SK-N-SH (cell line): ENCODE data around the gene SFI1. TPM values are rescaled to one million over a fixed set of nuclear protein-coding genes. Genes with fewer than 3 reads are reported as not detected.

Experiments
- CTCF ChIA-PET: fragments of 300-600, 350-600 bp; formaldehyde crosslinking; extraction: SDS; loops from one replicate; lab custom pipeline; 2021; lab: Yijun Ruan, JAX
- POLR2A ChIA-PET: fragments of 350-600 bp; sonication (Branson Sonifier 250); formaldehyde crosslinking; extraction: SDS; loops from one replicate; lab custom pipeline; 2020; ENCODE audit warnings: antibody characterized with exemption, inconsistent platforms; lab: Yijun Ruan, JAX
- DNase-seq: peaks from one replicate; pipeline ENCODE4 v3.0.0; 2012
- H2AFZ ChIP-seq: fragments of 200-600 bp; sonication (generic); 2 replicates; pipeline ENCODE4 v1.8.1; 2016; ENCODE audit warnings: antibody characterized with exemption, mild to moderate bottlenecking, low read depth
- H3F3A ChIP-seq: fragments of 200-600 bp; sonication (generic); replicated peaks from 2 replicates; pipeline ENCODE3; 2016; ENCODE audit warnings: antibody characterized with exemption, mild to moderate bottlenecking; ENCODE audit not compliant: insufficient read depth
- H3K27ac ChIP-seq, 2 experiments: fragments of 200-500 bp in 1 of 2; fragments of 200-600 bp in 1 of 2; sonication (Bioruptor generic) in 1 of 2; sonication (generic), shearing (Covaris generic) in 1 of 2; 2 replicates each; pipeline versions ENCODE4 v1.5.1 to v1.6.1; 2014 to 2016; ENCODE audit warnings: low read depth in 2 of 2, inconsistent platforms in 1 of 2, low read length in 1 of 2, mild to moderate bottlenecking in 1 of 2, mixed read lengths in 1 of 2
- H3K27me3 ChIP-seq: fragments of 200-600 bp; sonication (generic), shearing (Covaris generic); 2 replicates; pipeline ENCODE4 v1.6.1; 2016; ENCODE audit warnings: mixed run types; ENCODE audit not compliant: insufficient read depth
- H3K36me3 ChIP-seq, 2 experiments: fragments of 200-500 bp in 1 of 2; fragments of 200-600 bp in 1 of 2; sonication (Bioruptor generic) in 1 of 2; sonication (generic) in 1 of 2; replicated peaks in 1 of 2; 2 replicates each; pipeline versions ENCODE3 to v1.5.1; 2014 to 2016; ENCODE audit warnings: low read length in 1 of 2, mild to moderate bottlenecking in 1 of 2; ENCODE audit not compliant: insufficient read depth in 2 of 2, control insufficient read depth in 1 of 2
- H3K4me1 ChIP-seq, 2 experiments: fragments of 200-500 bp in 1 of 2; fragments of 200-600 bp in 1 of 2; sonication (Bioruptor generic) in 1 of 2; sonication (generic), shearing (Covaris generic) in 1 of 2; 2 replicates each; pipeline versions ENCODE4 v1.5.1 to v1.6.1; 2014 to 2016; ENCODE audit warnings: low read depth in 1 of 2, low read length in 1 of 2, mixed run types in 1 of 2; ENCODE audit not compliant: insufficient read depth in 2 of 2, control insufficient read depth in 1 of 2
- H3K4me2 ChIP-seq: fragments of 200-600 bp; sonication (generic), shearing (Covaris generic); 2 replicates; pipeline ENCODE4 v1.6.1; 2017; ENCODE audit warnings: mixed run types
- H3K4me3 ChIP-seq, 2 experiments: fragments of 200-500 bp in 1 of 2; fragments of 200-600 bp in 1 of 2; sonication (Bioruptor generic) in 1 of 2; sonication (generic), shearing (Covaris generic) in 1 of 2; 2 replicates each; pipeline versions ENCODE4 v1.5.1 to v1.8.1; 2014 to 2016; ENCODE audit warnings: low read depth in 2 of 2, inconsistent platforms in 1 of 2, low read length in 1 of 2, mild to moderate bottlenecking in 1 of 2, mixed read lengths in 1 of 2, moderate library complexity in 1 of 2
- H3K79me2 ChIP-seq: fragments of 200-600 bp; sonication (generic); 2 replicates; pipeline ENCODE4 v1.8.1; 2017; ENCODE audit warnings: mild to moderate bottlenecking; ENCODE audit not compliant: insufficient read depth
- H3K9ac ChIP-seq: fragments of 200-600 bp; sonication (generic); 2 replicates; pipeline ENCODE4 v1.6.1; 2017; ENCODE audit warnings: mixed run types
- H3K9me2 ChIP-seq: fragments of 200-600 bp; sonication (generic); 2 replicates; pipeline ENCODE4 v1.6.1; 2017; ENCODE audit warnings: mixed run types
- H3K9me3 ChIP-seq: fragments of 200-600 bp; sonication (generic); 2 replicates; pipeline ENCODE4 v1.6.1; 2017; ENCODE audit warnings: mixed run types, mild to moderate bottlenecking, moderate library complexity
- H4K20me1 ChIP-seq: fragments of 200-600 bp; sonication (generic); 2 replicates; pipeline ENCODE4 v1.6.1; 2017; ENCODE audit warnings: mild to moderate bottlenecking, mixed run types; ENCODE audit not compliant: insufficient read depth
- CTCF ChIP-seq: fragments of 200-600 bp; sonication (generic); IDR thresholded peaks from 2 replicates; pipeline ENCODE4 v1.6.1; 2017; ENCODE audit warnings: antibody characterized with exemption, mild to moderate bottlenecking, moderate library complexity
- FOSL2 ChIP-seq: IDR thresholded peaks from 2 replicates; pipeline ENCODE4 v1.4.0; 2012; ENCODE audit warnings: low read depth, mild to moderate bottlenecking, moderate library complexity, borderline replicate concordance
- FOXJ3 ChIP-seq: sonication (generic); formaldehyde crosslinking; IDR thresholded peaks from 2 replicates; pipeline ENCODE4 v1.5.1; 2020; ENCODE audit warnings: mild to moderate bottlenecking, missing genetic modification reagents
- FOXM1 ChIP-seq: IDR thresholded peaks from 2 replicates; pipeline ENCODE4 v1.4.0; 2012; ENCODE audit warnings: low read depth, mild to moderate bottlenecking
- IRF3 ChIP-seq: fragments of 150-350 bp; IDR thresholded peaks from 2 replicates; pipeline ENCODE4 v1.6.1; 2016; ENCODE audit warnings: mild to moderate bottlenecking, low read depth, low read length
- MAX ChIP-seq: IDR thresholded peaks from 2 replicates; pipeline ENCODE4 v1.4.0; 2012; ENCODE audit warnings: low read depth
- MEF2A ChIP-seq: IDR thresholded peaks from 2 replicates; pipeline ENCODE4 v1.4.0; 2012; ENCODE audit warnings: low read depth, borderline replicate concordance
- MXI1 ChIP-seq: IDR thresholded peaks from 2 replicates; pipeline ENCODE4 v1.6.1; 2012; ENCODE audit warnings: mild to moderate bottlenecking, low read depth, low read length, improper control_type of control experiment
- NRF1 ChIP-seq: IDR thresholded peaks from 2 replicates; pipeline ENCODE4 v1.6.1; 2012; ENCODE audit warnings: low read depth, mild to moderate bottlenecking, low read length
- RXRA ChIP-seq: IDR thresholded peaks from 2 replicates; pipeline ENCODE4 v1.4.0; 2012; ENCODE audit warnings: low read depth, mild to moderate bottlenecking, borderline replicate concordance
- SIN3A ChIP-seq: IDR thresholded peaks from 2 replicates; pipeline ENCODE4 v1.6.1; 2012; ENCODE audit warnings: low read depth, mild to moderate bottlenecking, low read length, moderate library complexity, borderline replicate concordance
- TAF1 ChIP-seq: IDR thresholded peaks from 2 replicates; pipeline ENCODE4 v1.6.1; 2012; ENCODE audit warnings: low read depth, mild to moderate bottlenecking, low read length, moderate library complexity, borderline replicate concordance
- YY1 ChIP-seq: IDR thresholded peaks from 2 replicates; pipeline ENCODE4 v1.4.0; 2012; ENCODE audit warnings: low read depth, mild to moderate bottlenecking
- WGBS: methylation state at CpG from one replicate; pipeline ENCODE4 v1.1.6; 2017; ENCODE audit warnings: low lambda C conversion rate; 5-methylcytosine and 5-hydroxymethylcytosine counted together
- polyA plus RNA-seq, 3 experiments: library from polyadenylated mRNA; depleted of rRNA; stranded (reverse); fragments of >200 nt; gene quantifications; 2 replicates each; pipeline ENCODE4 v1.2.3, GENCODE V29; 2012

SFI1 gene
- polyA plus RNA-seq, 1 of the 3 experiments (the other 2 are of a cell fraction): 24.7 TPM

- H3K27ac ChIP-seq: no peak overlapping the region
- ChIA-PET POLR2A (no interaction called here), CTCF (interaction anchor here (4.3 kb wide), 1 partner anchor 14 kb away, joined by 20 read pairs; no protein-coding TSS in a partner anchor)
- H3K27me3 ChIP-seq: no peaks in the 10 kb centered on the region
- H3K9ac ChIP-seq: no peak overlapping the region
- no peaks in the 10 kb centered on the region for H3K4me1 ChIP-seq
- no peak overlapping the region for H3K4me3 ChIP-seq
- H3K4me2 ChIP-seq: no peak overlapping the region
- peaks cover 4% of the 10 kb centered on the region; the same call in 1 of the 2 replicates for H4K20me1 ChIP-seq
- no peak for DNase-seq
- no peaks in the 10 kb centered on the region for H3K9me2 ChIP-seq
- peaks cover 47 to 48% of the 10 kb centered on the region in 2 experiments for H3K36me3 ChIP-seq
- 90% methylated on average over 2 of the region's 2 CpGs for WGBS
- peaks cover 27% of the 10 kb centered on the region for H3K79me2 ChIP-seq
- H3K9me3 ChIP-seq: no peaks in the 10 kb centered on the region
- no peak overlapping the region for H2AFZ ChIP-seq
- peaks cover 5% of the 10 kb centered on the region for H3F3A ChIP-seq
- TF ChIP-seq RXRA: no peak
- TF ChIP-seq IRF3: no peak
- TF ChIP-seq MAX: no peak
- no peak for TF ChIP-seq NRF1
Measured at GRCh38 chr22:31465307-31465706, 31.0 kb upstream of the SFI1 start.

- H3K27ac ChIP-seq: no peak overlapping the region
- no peak overlapping the region for H3K4me2 ChIP-seq
- no peaks in the 10 kb centered on the region for H3K9me3 ChIP-seq
- H3K36me3 ChIP-seq: peaks cover 8 to 34% of the 10 kb centered on the region in 2 experiments
- H2AFZ ChIP-seq: no peak overlapping the region
- TF ChIP-seq FOSL2: no peak
- TF ChIP-seq MEF2A: no peak
- no peak for TF ChIP-seq IRF3
- no peak for TF ChIP-seq SIN3A
- TF ChIP-seq FOXJ3 (CRISPR knock-in tag): no peak
- TF ChIP-seq NRF1: no peak
- no peak for TF ChIP-seq YY1
- no peak for TF ChIP-seq FOXM1
- TF ChIP-seq TAF1: no peak
- TF ChIP-seq MXI1: no peak
- no peak for TF ChIP-seq CTCF
- H3K9ac ChIP-seq: no peak overlapping the region
- POLR2A ChIA-PET: no interaction called here
- H3K9me2 ChIP-seq: no peaks in the 10 kb centered on the region
- H3K4me3 ChIP-seq: no peak overlapping the region
- H3K79me2 ChIP-seq: peaks cover 85% of the 10 kb centered on the region
- CTCF ChIA-PET: no interaction called here
- H3K27me3 ChIP-seq: no peaks in the 10 kb centered on the region
- H3F3A ChIP-seq: no peaks in the 10 kb centered on the region
- no peak for DNase-seq
- H3K4me1 ChIP-seq: no peaks in the 10 kb centered on the region
- H4K20me1 ChIP-seq: peaks cover 36% of the 10 kb centered on the region
- WGBS: 95% methylated on average over 2 of the region's 2 CpGs
Measured at GRCh38 chr22:31474743-31475142, 21.6 kb upstream of the SFI1 start.
